Liver (tissue), 9 donors: ENCODE measurements around the gene FILIP1. TPM values are rescaled to one million over a fixed set of nuclear protein-coding genes. Genes with fewer than 3 reads are reported as not detected.

ENCODE experiments used
- DNase-seq: peaks from one replicate; pipeline ENCODE4 v3.0.0-alpha.2; 2017; ENCODE audit warnings: low spot score
- H3K27ac ChIP-seq, 2 donors: one replicate each; pipeline ENCODE4 v1.7.0; 2013; ENCODE audit warnings: inconsistent platforms in 2 of 2, low read length in 2 of 2, control low read depth in 1 of 2, low read depth in 1 of 2, mild to moderate bottlenecking in 1 of 2
- H3K27me3 ChIP-seq, 4 donors: one replicate each; pipeline versions ENCODE4 v1.6.1 to v1.7.0; 2013; ENCODE audit warnings: low read length in 3 of 4, inconsistent platforms in 1 of 4, mild to moderate bottlenecking in 1 of 4, moderate library complexity in 1 of 4; ENCODE audit not compliant: control insufficient read depth in 4 of 4, insufficient read depth in 4 of 4
- H3K36me3 ChIP-seq, 4 donors: one replicate each; pipeline versions ENCODE4 v1.6.1 to v1.7.0; 2013; ENCODE audit warnings: low read length in 3 of 4, mild to moderate bottlenecking in 3 of 4, low read depth in 1 of 4, moderate library complexity in 1 of 4; ENCODE audit not compliant: control insufficient read depth in 4 of 4, insufficient read depth in 3 of 4
- H3K4me1 ChIP-seq, 4 donors: one replicate each; pipeline versions ENCODE4 v1.6.1 to v1.7.0; 2013; ENCODE audit warnings: low read length in 3 of 4, mild to moderate bottlenecking in 3 of 4, moderate library complexity in 1 of 4; ENCODE audit not compliant: control insufficient read depth in 4 of 4, insufficient read depth in 4 of 4
- H3K4me3 ChIP-seq, 3 donors: one replicate each; pipeline versions ENCODE4 v1.6.1 to v1.7.0; 2013; ENCODE audit warnings: low read length in 3 of 3, control low read depth in 1 of 3, low read depth in 1 of 3, mild to moderate bottlenecking in 1 of 3
- H3K9ac ChIP-seq, 2 donors: one replicate each; pipeline ENCODE4 v1.7.0; 2013; ENCODE audit warnings: low read length in 2 of 2, mild to moderate bottlenecking in 2 of 2, moderate library complexity in 2 of 2, control low read depth in 1 of 2, low read depth in 1 of 2
- H3K9me3 ChIP-seq, 4 donors: one replicate each; pipeline versions ENCODE4 v1.6.1 to v1.7.0; 2013; ENCODE audit warnings: low read length in 3 of 4; ENCODE audit not compliant: control insufficient read depth in 4 of 4
- ATF3 ChIP-seq: IDR thresholded peaks from 2 replicates; pipeline ENCODE4 v1.6.1; 2016; ENCODE audit warnings: antibody characterized with exemption
- CTCF ChIP-seq: fragments of 150-350 bp; IDR thresholded peaks from 2 replicates; pipeline ENCODE4 v1.5.1; 2017; ENCODE audit warnings: improper control_type of control experiment, low read depth, low read length; ENCODE audit not compliant: missing input control
- EGR1 ChIP-seq, 2 donors: IDR thresholded peaks; 2 replicates each; pipeline ENCODE4 v1.6.1; 2016 to 2018; ENCODE audit warnings: antibody characterized with exemption in 2 of 2, low read depth in 2 of 2
- FOXA1 ChIP-seq: IDR thresholded peaks from 2 replicates; pipeline ENCODE4 v1.6.1; 2016; ENCODE audit warnings: antibody characterized with exemption
- FOXA2 ChIP-seq: IDR thresholded peaks from 2 replicates; pipeline ENCODE4 v1.6.1; 2016; ENCODE audit warnings: antibody characterized with exemption
- GABPA ChIP-seq, 2 donors: IDR thresholded peaks in 1 of 2; conservative IDR thresholded peaks in 1 of 2; 2 replicates each; pipeline ENCODE4 v1.6.1; 2016; ENCODE audit warnings: antibody characterized with exemption in 2 of 2, mild to moderate bottlenecking in 1 of 2, moderate library complexity in 1 of 2
- HNF4A ChIP-seq, 2 donors: conservative IDR thresholded peaks; 2 replicates each; pipeline ENCODE4 v1.6.1; 2016; ENCODE audit warnings: antibody characterized with exemption in 2 of 2, mild to moderate bottlenecking in 2 of 2
- HNF4G ChIP-seq: IDR thresholded peaks from 2 replicates; pipeline ENCODE4 v1.6.1; 2016; ENCODE audit warnings: antibody characterized with exemption
- NR2F2 ChIP-seq: IDR thresholded peaks from 2 replicates; pipeline ENCODE4 v1.6.1; 2016; ENCODE audit warnings: antibody characterized with exemption
- RAD21 ChIP-seq, 2 donors: IDR thresholded peaks; 2 replicates each; pipeline ENCODE4 v1.6.1; 2016; ENCODE audit warnings: antibody characterized with exemption in 2 of 2, mild to moderate bottlenecking in 2 of 2
- RXRA ChIP-seq, 2 donors: IDR thresholded peaks; 2 replicates each; pipeline ENCODE4 v1.6.1; 2017 to 2018; ENCODE audit warnings: antibody characterized with exemption in 2 of 2, mild to moderate bottlenecking in 1 of 2
- SP1 ChIP-seq: IDR thresholded peaks from 2 replicates; pipeline ENCODE4 v1.6.1; 2018; ENCODE audit warnings: antibody characterized with exemption, mild to moderate bottlenecking
- TAF1 ChIP-seq: conservative IDR thresholded peaks from 2 replicates; pipeline ENCODE4 v1.6.1; 2016; ENCODE audit warnings: antibody characterized with exemption, mild to moderate bottlenecking
- YY1 ChIP-seq: IDR thresholded peaks from 2 replicates; pipeline ENCODE4 v1.6.1; 2016; ENCODE audit warnings: antibody characterized with exemption, mild to moderate bottlenecking
- WGBS: extraction: QIAGEN DNeasy Blood & Tissue Kit; methylation state at CpG from one replicate; pipeline ENCODE4 v1.1.7; 2013; 5-methylcytosine and 5-hydroxymethylcytosine counted together
- polyA plus RNA-seq, 2 donors: library from polyadenylated mRNA; stranded (reverse) in 1 of 2; unstranded in 1 of 2; fragments of 200-250 nt in 1 of 2; fragments of >200 nt in 1 of 2; fragmentation: Nextera tagmentation in 1 of 2; extraction: Ambion mirVana in 1 of 2; gene quantifications; one replicate each; pipeline versions ENCODE4 v1.2.1 to v1.2.3, GENCODE V29; 2013 to 2015
- total RNA-seq, 2 donors: library from RNA; depleted of rRNA; stranded (reverse); fragments of >200 nt; gene quantifications; one replicate each; pipeline ENCODE4 v1.2.3, GENCODE V29; 2014
- TF ChIP-seq, protein P1 (sequence below): IDR thresholded peaks from 2 replicates; pipeline ENCODE4 v1.6.1; 2016; ENCODE audit warnings: antibody characterized with exemption
- TF ChIP-seq, protein P2 (sequence below): IDR thresholded peaks from 2 replicates; pipeline ENCODE4 v1.6.1; 2016; ENCODE audit warnings: antibody characterized with exemption, mild to moderate bottlenecking
- TF ChIP-seq, protein P3 (sequence below): IDR thresholded peaks from 2 replicates; pipeline ENCODE4 v1.6.1; 2016; ENCODE audit warnings: antibody characterized with exemption
- donor health status: healthy.
- donor health status: healthy.
- donor health status: healthy.
- donor health status: healthy.
- donor health status: healthy.

The FILIP1 gene
- total and polyA plus RNA-seq, 4 donors, result 0.70 to 2.8 (median 1.1) TPM

GRCh38 chr6:75415804-75416203, 77.8 kb downstream of the FILIP1 start:
- TF ChIP-seq FOXA2 (no peak), RAD21 (IDR thresholded peaks at IDR 0.05) (no peak), FOXA1 (no peak), TAF1 (no peak), RXRA (IDR thresholded peaks at IDR 0.05) (no peak), EGR1 (IDR thresholded peaks at IDR 0.05; ENCODE audit: low read depth in 2 of 2) (no peak), YY1 (no peak), CTCF (no peak), GABPA (IDR thresholded peaks at IDR 0.05 in 1 of 2, conservative IDR thresholded peaks at IDR 0.05 in 1 of 2) (no peak), ATF3 (no peak), HNF4A (conservative IDR thresholded peaks at IDR 0.05) (no peak), HNF4G (no peak), SP1 (no peak), NR2F2 (no peak)
- TF ChIP-seq, protein P1, sequence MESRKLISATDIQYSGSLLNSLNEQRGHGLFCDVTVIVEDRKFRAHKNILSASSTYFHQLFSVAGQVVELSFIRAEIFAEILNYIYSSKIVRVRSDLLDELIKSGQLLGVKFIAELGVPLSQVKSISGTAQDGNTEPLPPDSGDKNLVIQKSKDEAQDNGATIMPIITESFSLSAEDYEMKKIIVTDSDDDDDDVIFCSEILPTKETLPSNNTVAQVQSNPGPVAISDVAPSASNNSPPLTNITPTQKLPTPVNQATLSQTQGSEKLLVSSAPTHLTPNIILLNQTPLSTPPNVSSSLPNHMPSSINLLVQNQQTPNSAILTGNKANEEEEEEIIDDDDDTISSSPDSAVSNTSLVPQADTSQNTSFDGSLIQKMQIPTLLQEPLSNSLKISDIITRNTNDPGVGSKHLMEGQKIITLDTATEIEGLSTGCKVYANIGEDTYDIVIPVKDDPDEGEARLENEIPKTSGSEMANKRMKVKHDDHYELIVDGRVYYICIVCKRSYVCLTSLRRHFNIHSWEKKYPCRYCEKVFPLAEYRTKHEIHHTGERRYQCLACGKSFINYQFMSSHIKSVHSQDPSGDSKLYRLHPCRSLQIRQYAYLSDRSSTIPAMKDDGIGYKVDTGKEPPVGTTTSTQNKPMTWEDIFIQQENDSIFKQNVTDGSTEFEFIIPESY, result no peak
- TF ChIP-seq, protein P2, sequence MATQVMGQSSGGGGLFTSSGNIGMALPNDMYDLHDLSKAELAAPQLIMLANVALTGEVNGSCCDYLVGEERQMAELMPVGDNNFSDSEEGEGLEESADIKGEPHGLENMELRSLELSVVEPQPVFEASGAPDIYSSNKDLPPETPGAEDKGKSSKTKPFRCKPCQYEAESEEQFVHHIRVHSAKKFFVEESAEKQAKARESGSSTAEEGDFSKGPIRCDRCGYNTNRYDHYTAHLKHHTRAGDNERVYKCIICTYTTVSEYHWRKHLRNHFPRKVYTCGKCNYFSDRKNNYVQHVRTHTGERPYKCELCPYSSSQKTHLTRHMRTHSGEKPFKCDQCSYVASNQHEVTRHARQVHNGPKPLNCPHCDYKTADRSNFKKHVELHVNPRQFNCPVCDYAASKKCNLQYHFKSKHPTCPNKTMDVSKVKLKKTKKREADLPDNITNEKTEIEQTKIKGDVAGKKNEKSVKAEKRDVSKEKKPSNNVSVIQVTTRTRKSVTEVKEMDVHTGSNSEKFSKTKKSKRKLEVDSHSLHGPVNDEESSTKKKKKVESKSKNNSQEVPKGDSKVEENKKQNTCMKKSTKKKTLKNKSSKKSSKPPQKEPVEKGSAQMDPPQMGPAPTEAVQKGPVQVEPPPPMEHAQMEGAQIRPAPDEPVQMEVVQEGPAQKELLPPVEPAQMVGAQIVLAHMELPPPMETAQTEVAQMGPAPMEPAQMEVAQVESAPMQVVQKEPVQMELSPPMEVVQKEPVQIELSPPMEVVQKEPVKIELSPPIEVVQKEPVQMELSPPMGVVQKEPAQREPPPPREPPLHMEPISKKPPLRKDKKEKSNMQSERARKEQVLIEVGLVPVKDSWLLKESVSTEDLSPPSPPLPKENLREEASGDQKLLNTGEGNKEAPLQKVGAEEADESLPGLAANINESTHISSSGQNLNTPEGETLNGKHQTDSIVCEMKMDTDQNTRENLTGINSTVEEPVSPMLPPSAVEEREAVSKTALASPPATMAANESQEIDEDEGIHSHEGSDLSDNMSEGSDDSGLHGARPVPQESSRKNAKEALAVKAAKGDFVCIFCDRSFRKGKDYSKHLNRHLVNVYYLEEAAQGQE, result no peak
- TF ChIP-seq, protein P3, sequence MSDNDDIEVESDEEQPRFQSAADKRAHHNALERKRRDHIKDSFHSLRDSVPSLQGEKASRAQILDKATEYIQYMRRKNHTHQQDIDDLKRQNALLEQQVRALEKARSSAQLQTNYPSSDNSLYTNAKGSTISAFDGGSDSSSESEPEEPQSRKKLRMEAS, result no peak
- Histone ChIP-seq H3K27ac (no peak overlapping the region), H3K9ac (no peak overlapping the region), H3K4me1 (no peaks in the 10 kb centered on the region), H3K9me3 (no peaks in the 10 kb centered on the region), H3K4me3 (no peak overlapping the region), H3K27me3 (peaks cover 0 to 2% (median 0%) of the 10 kb centered on the region in 4 donors), H3K36me3 (no peaks in the 10 kb centered on the region)
- WGBS, result 68% methylated on average over 1 of the region's 1 CpG
- no peak for DNase-seq
